Measurements from ENCODE around the gene MMP25. TPM values are rescaled to one million over a fixed set of nuclear protein-coding genes. Genes with fewer than 3 reads are reported as not detected.

MMP25 gene
- total and polyA plus RNA-seq, 9 of the 15 experiments (the other 6 are each of a cell fraction or from before 2014, with no cell fraction given) = 0.03 to 0.04 TPM; not detected in 7

DNA sequence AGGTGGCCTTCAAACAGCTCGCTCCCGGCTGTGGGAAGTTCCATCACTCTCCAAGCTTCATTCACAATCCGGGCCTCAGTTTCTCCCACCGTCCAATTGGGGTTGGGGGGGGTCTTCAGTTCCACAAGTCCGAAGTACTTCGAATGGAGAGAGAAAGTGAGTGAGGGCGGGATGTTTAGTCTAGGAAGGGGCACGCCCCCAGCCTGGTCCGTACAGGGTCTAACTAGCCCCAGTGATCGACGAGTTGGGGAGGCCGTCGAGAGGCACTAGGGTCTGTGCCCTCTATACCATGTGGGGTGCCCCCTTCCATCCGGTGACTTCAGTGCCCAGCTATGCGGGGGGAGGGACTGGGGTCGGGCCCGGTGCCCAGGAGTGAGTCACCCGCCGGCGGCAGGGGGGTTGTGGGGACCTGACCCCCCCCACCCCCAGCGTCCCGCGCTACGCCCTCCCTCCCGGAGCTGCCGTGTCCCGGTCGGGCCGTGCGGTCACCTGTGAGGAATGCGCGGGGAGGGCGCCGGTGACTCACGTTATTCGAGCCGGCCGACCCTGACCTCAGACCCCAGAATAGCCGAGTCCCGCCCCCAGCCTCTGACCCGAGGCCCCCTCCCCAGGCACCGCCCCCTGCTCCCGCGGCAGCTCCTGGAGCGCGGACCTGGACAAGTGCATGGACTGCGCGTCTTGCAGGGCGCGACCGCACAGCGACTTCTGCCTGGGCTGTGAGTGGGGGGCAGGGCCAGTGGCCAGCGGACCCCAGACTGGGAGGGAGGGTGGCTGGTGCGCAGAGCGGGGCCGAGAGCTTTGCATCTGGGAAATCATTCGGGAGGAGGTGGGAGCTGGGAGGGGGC, 25.5 kb upstream of the MMP25 start (continued):
- no peak for TF ChIP-seq NR2C2 (CRISPR knock-in tag; IDR thresholded peaks at IDR 0.05)
- TF ChIP-seq NR2C2 (tag; IDR thresholded peaks at IDR 0.05) = 0 out of 2 replicates have a peak, but pooled peaks have one; percentile 28
- TF ChIP-seq, protein P1, sequence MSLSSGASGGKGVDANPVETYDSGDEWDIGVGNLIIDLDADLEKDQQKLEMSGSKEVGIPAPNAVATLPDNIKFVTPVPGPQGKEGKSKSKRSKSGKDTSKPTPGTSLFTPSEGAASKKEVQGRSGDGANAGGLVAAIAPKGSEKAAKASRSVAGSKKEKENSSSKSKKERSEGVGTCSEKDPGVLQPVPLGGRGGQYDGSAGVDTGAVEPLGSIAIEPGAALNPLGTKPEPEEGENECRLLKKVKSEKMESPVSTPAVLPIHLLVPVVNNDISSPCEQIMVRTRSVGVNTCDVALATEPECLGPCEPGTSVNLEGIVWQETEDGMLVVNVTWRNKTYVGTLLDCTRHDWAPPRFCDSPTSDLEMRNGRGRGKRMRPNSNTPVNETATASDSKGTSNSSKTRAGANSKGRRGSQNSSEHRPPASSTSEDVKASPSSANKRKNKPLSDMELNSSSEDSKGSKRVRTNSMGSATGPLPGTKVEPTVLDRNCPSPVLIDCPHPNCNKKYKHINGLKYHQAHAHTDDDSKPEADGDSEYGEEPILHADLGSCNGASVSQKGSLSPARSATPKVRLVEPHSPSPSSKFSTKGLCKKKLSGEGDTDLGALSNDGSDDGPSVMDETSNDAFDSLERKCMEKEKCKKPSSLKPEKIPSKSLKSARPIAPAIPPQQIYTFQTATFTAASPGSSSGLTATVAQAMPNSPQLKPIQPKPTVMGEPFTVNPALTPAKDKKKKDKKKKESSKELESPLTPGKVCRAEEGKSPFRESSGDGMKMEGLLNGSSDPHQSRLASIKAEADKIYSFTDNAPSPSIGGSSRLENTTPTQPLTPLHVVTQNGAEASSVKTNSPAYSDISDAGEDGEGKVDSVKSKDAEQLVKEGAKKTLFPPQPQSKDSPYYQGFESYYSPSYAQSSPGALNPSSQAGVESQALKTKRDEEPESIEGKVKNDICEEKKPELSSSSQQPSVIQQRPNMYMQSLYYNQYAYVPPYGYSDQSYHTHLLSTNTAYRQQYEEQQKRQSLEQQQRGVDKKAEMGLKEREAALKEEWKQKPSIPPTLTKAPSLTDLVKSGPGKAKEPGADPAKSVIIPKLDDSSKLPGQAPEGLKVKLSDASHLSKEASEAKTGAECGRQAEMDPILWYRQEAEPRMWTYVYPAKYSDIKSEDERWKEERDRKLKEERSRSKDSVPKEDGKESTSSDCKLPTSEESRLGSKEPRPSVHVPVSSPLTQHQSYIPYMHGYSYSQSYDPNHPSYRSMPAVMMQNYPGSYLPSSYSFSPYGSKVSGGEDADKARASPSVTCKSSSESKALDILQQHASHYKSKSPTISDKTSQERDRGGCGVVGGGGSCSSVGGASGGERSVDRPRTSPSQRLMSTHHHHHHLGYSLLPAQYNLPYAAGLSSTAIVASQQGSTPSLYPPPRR (CRISPR knock-in tag; IDR thresholded peaks at IDR 0.05; ENCODE audit: borderline replicate concordance) = 0 out of 2 replicates have a peak, but pooled peaks have one; percentile 49
- TF ChIP-seq HDAC1 (IDR thresholded peaks at IDR 0.05) = peak in 1 of 2 experiments; percentile 76; a peak in 1 of 4 replicates
- no peak for TF ChIP-seq ZC3H11A (IDR thresholded peaks at IDR 0.05; ENCODE audit: low read depth, low read length)
- TF ChIP-seq TEAD2 (tag; IDR thresholded peaks at IDR 0.05) = no peak
- TF ChIP-seq ZNF354B (CRISPR knock-in tag; IDR thresholded peaks at IDR 0.05) = no peak
- TF ChIP-seq, protein P2, sequence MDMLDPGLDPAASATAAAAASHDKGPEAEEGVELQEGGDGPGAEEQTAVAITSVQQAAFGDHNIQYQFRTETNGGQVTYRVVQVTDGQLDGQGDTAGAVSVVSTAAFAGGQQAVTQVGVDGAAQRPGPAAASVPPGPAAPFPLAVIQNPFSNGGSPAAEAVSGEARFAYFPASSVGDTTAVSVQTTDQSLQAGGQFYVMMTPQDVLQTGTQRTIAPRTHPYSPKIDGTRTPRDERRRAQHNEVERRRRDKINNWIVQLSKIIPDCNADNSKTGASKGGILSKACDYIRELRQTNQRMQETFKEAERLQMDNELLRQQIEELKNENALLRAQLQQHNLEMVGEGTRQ (CRISPR knock-in tag; IDR thresholded peaks at IDR 0.05) = 0 out of 2 replicates have a peak, but pooled peaks have one; percentile 44
- no peak for TF ChIP-seq GATAD2B (IDR thresholded peaks at IDR 0.05; ENCODE audit: borderline replicate concordance)
- TF ChIP-seq SRSF1 (IDR thresholded peaks at IDR 0.05; ENCODE audit: low read depth, low read length) = no peak
- no peak for TF ChIP-seq ZNF76 (CRISPR knock-in tag; IDR thresholded peaks at IDR 0.05; ENCODE audit: borderline replicate concordance)
- TF ChIP-seq ZNF224 (CRISPR knock-in tag; IDR thresholded peaks at IDR 0.05) = no peak
- TF ChIP-seq NFIX (CRISPR knock-in tag; IDR thresholded peaks at IDR 0.05; ENCODE audit: low read depth) = no peak
- TF ChIP-seq VEZF1 (CRISPR knock-in tag; IDR thresholded peaks at IDR 0.05) = peak; percentile 91
- TF ChIP-seq FIP1L1 (IDR thresholded peaks at IDR 0.05; ENCODE audit: low read depth, low read length, poor library complexity, severe bottlenecking) = peak; percentile 81
- TF ChIP-seq NFATC3 (IDR thresholded peaks at IDR 0.05) = no peak
- no peak; the same call in 1 of the 2 replicates for TF ChIP-seq CBX1 (IDR thresholded peaks at IDR 0.05; ENCODE audit: low read depth)
- peak; percentile 18 for TF ChIP-seq EGR1 (conservative IDR thresholded peaks at IDR 0.05)
- peak; percentile 35 for TF ChIP-seq RBBP5 (IDR thresholded peaks at IDR 0.05; ENCODE audit: borderline replicate concordance, insufficient read depth, low read length, poor library complexity, severe bottlenecking)
- TF ChIP-seq E2F5 (CRISPR knock-in tag; IDR thresholded peaks at IDR 0.05) = no peak

Measured in K562 (cell line).